ENCODE data around the gene ZNF827. TPM values are rescaled to one million over a fixed set of nuclear protein-coding genes. Genes with fewer than 3 reads are reported as not detected.

Gene ZNF827
- total and polyA plus RNA-seq, 7 donors: 1.7 to 15.2 (median 7.3) TPM

GRCh38 chr4:145930592-145930991 lies 8.0 kb downstream of the ZNF827 start:
- WGBS, 3 donors: 43 to 76% (median 52%) methylated on average over 8 of the region's 8 CpGs
- ATAC-seq: peak; percentile 40 to 72 (median 62)
- intact Hi-C loops (cut with DNase I): loop anchor here (5.0 to 10.0 kb wide), 3 partner anchors 46 to 196 kb away; no protein-coding TSS in a partner anchor

DNA sequence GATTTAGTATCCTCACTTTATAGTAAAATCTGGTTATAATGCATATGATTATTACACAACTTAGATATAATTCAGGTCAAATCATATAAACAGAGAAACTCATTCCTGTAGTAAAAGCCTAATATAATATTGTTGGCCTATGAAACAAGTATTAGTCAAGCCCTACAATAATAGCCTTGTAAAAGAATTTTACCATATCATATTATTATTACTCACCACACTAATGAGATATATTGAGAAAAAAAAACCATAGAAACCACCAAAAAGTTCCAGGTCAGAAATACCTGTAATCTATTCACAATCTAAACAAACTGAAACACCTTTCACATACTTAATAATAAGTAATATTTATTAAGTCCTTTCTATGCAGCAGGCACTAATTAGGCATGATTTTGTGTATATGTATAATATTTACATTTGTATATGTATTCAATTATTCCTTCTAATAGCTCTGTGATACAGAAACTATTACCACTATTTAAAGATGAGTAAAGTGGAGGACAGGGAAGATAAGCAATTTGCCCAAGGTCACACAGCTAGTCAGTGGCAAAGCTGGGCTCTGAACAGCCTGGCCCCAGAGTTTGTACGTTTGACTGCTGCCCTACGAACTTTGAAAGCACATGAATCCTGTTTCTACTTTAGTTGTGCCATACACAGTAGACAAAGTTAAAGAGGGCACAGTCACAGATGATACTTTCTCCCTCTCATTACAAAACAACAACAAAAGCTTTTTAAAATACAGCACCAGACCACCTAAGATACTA lies 9.0 kb downstream of the ZNF827 start:
- no peaks in the 10 kb centered on the region for H3K36me3 ChIP-seq (ENCODE audit: insufficient read depth in 1 of 2, low read depth in 1 of 2)
- peaks cover 36% of the 10 kb centered on the region for H3K4me1 ChIP-seq
- H3K9me3 ChIP-seq: no peaks in the 10 kb centered on the region
- DNase-seq (no peak), ATAC-seq (peak in 1 of 4 donors; percentile 42)
- intact Hi-C loops (cut with DNase I): loop anchor here (5.0 to 10.0 kb wide), 3 partner anchors 45 to 195 kb away; no protein-coding TSS in a partner anchor
- H3K4me3 ChIP-seq: peak overlapping the region; percentile 1
- peak overlapping the region; percentile 46 for H3K27ac ChIP-seq
- WGBS, 3 donors: 32 to 56% (median 38%) methylated on average over 2 of the region's 2 CpGs
- no peaks in the 10 kb centered on the region for H3K27me3 ChIP-seq (ENCODE audit: insufficient read depth in 3 of 3, low read length in 2 of 3)
- TF ChIP-seq, protein P1, sequence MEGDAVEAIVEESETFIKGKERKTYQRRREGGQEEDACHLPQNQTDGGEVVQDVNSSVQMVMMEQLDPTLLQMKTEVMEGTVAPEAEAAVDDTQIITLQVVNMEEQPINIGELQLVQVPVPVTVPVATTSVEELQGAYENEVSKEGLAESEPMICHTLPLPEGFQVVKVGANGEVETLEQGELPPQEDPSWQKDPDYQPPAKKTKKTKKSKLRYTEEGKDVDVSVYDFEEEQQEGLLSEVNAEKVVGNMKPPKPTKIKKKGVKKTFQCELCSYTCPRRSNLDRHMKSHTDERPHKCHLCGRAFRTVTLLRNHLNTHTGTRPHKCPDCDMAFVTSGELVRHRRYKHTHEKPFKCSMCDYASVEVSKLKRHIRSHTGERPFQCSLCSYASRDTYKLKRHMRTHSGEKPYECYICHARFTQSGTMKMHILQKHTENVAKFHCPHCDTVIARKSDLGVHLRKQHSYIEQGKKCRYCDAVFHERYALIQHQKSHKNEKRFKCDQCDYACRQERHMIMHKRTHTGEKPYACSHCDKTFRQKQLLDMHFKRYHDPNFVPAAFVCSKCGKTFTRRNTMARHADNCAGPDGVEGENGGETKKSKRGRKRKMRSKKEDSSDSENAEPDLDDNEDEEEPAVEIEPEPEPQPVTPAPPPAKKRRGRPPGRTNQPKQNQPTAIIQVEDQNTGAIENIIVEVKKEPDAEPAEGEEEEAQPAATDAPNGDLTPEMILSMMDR (IDR thresholded peaks at IDR 0.05): no peak

More at GRCh38 chr4:145930592-145930991, 8.0 kb downstream of the ZNF827 start:
- Histone ChIP-seq H3K9me3 (no peaks in the 10 kb centered on the region), H3K36me3 (ENCODE audit: insufficient read depth in 1 of 2, low read depth in 1 of 2) (no peaks in the 10 kb centered on the region), H3K4me3 (peak overlapping the region; percentile 1), H3K27me3 (ENCODE audit: insufficient read depth in 3 of 3, low read length in 2 of 3) (no peaks in the 10 kb centered on the region), H3K4me1 (peaks cover 46% of the 10 kb centered on the region), H3K27ac (peak overlapping the region; percentile 46)
- DNase-seq: no peak
- TF ChIP-seq, protein P1 (IDR thresholded peaks at IDR 0.05): no peak

- H3K9me3 ChIP-seq: no peaks in the 10 kb centered on the region
- no peaks in the 10 kb centered on the region for H3K27me3 ChIP-seq (ENCODE audit: insufficient read depth in 3 of 3, low read length in 2 of 3)
- TF ChIP-seq, protein P1 (IDR thresholded peaks at IDR 0.05): no peak
- H3K4me1 ChIP-seq: peaks cover 27% of the 10 kb centered on the region
- WGBS, 3 donors: 93 to 97% (median 93%) methylated on average over 8 of the region's 8 CpGs
- no peak overlapping the region for H3K27ac ChIP-seq
- no peaks in the 10 kb centered on the region for H3K36me3 ChIP-seq (ENCODE audit: insufficient read depth in 1 of 2, low read depth in 1 of 2)
- DNase-seq: no peak
- no peak for ATAC-seq
- H3K4me3 ChIP-seq: no peak overlapping the region
- intact Hi-C loops (cut with DNase I): no loop called here
These were observed 9.9 kb downstream of the ZNF827 start for GRCh38 chr4:145928748-145929147.

- Histone ChIP-seq H3K27ac (no peak overlapping the region), H3K9me3 (no peaks in the 10 kb centered on the region), H3K4me1 (peaks cover 27% of the 10 kb centered on the region), H3K4me3 (no peak overlapping the region), H3K27me3 (ENCODE audit: insufficient read depth in 3 of 3, low read length in 2 of 3) (no peaks in the 10 kb centered on the region), H3K36me3 (ENCODE audit: insufficient read depth in 1 of 2, low read depth in 1 of 2) (no peaks in the 10 kb centered on the region)
- intact Hi-C loops (cut with DNase I): no loop called here
- ATAC-seq (peak in 2 of 4 donors; percentile 50 to 51), DNase-seq (no peak)
- TF ChIP-seq, protein P1 (IDR thresholded peaks at IDR 0.05): no peak
- 77 to 84% (median 78%) methylated on average over 7 of the region's 7 CpGs for WGBS, 3 donors
These were observed 11.6 kb downstream of the ZNF827 start for GRCh38 chr4:145927030-145927429.
